ENCODE data around the gene CEP112. TPM values are rescaled to one million over a fixed set of nuclear protein-coding genes. Genes with fewer than 3 reads are reported as not detected.

The CEP112 gene
- total RNA-seq, result 10.8 TPM

DNA sequence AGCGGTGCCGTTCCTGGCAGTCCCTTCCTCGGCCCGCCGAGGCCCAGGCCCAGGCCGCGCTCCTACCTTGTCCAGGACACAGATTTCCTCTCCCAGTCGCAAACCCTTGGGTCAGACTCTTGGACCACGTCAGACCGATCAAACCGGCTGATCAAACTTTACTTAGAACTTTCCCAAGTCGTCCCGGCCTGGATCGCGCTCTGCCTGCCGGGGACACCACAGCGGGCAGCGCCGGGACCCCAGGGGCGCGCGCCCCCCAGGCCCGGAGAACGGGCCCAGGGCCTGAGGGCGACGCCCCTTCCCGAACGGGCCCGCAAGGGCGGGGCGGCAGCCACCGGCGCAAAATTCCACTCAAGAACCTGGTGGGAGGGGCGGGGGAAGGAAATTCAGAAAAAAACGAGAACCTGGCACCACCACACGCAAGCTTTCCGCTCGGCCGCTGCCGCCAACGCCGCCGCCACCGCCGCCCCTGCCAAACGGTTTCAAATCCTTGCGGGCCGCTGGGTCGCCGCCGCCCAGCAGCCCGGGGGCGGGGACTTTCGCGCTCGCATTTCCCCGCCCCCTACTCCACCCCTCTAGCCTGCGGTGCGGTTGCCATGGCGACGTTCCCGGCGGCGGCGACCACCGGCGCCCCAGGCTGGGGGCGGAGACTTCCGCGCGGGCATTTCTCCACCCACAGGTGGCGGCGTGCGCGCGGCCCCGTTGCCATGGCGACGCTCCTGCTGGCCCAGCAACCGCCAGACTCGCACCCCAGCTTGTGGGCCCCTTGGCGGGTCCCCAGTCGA, at the start of gene CEP112:
CEP112 (minus strand) TSS at position 541 of the 785 bp plus-strand sequence.
- peak; percentile 23 for DNase-seq

- no peak for DNase-seq
Observed at GRCh38 chr17:66240630-66241029, 48.7 kb upstream of the CEP112 start.

GRCh38 chr17:66240013-66240412, 48.1 kb upstream of the CEP112 start:
- no peak for DNase-seq

GRCh38 chr17:66235377-66235994, 43.6 kb upstream of the CEP112 start:
- DNase-seq, result no peak

DNA sequence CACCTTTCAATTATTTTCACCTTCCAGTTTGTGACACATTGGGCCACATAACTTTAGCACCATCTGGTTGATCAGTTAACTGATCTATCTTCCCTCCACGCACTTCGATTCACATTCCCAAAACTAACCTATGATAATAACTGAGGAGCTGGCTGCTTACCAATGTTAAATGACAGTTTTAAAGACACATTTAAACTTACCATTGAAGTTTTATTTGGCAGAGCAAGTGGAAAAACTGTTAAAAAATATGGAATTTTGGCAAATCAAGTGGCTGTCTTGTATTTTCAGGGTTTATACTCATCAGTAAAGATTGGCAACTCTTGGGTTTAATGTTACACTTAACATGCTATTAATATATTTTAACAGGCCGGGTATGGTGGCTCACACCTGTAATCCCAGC, 42.7 kb upstream of the CEP112 start:
- no peak for DNase-seq

- DNase-seq, result no peak
Observed at GRCh38 chr17:66233023-66233753, 41.3 kb upstream of the CEP112 start.

DNA sequence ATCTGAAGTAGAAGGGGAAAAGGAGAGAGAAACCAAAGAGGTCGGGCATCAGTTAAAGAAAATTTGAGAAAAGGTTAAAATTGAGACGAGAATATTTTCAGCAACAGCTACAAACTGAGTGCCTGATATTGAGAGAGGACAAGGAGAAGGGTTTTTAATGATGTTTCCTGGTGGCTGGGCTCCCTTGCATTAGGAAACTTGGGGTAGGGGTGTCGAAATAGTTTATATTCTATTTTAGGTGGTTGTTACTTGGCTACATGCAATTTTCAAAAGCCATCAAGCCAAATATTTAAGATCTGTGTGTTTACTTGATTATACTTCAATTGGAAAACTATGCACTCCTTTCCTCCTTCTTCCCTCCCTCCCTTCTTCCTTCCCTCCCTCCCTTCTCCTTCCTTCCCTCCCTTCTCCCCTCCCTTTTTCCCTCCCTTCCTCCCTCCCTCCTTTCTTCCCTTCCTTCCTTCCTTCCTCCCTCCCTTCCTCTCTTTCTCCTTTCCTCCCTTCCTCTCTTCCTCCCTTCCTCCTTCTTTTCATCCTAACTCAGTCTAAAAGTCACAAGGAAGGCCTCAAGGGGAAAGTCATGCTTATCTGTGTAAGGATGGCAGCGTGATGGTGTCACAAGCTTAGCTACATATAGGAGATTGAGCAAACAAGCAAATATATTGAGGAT, 39.1 kb upstream of the CEP112 start:
- DNase-seq, result no peak

DNA sequence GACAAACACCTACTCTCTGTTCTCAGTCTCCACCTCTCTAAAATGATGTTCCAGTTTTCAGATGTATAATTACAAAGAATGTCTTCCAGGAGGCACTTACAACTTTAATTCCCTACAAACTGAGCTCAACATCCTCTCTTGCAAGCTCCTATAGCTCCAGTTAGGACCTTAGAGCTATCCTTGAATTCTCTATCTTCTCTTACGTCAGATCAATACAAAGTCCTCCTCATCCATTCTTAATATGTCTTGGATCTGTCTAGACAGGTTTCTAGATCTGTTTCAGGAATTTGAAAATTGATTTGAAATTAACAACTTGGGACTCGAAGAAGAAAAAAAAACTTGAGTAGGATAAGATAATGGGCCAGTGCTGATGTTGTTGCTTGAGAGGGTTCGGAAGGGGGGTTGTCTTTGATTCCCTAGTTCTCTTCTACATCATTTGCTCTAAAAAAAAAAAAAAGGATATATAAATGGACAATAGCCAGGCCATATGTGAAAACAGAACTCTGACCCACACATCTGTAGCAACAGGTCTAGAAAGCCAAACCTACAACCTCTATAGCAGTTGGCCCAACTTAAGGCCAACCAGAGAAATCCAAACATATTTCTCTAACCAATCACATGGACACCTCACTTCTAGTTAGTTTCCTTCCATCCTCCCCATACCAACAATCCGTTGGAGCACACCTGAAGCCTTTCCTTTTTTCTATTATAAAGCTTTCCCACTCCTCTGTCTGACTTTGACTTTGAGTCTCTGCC, 38.0 kb upstream of the CEP112 start:
- DNase-seq, result no peak

DNA sequence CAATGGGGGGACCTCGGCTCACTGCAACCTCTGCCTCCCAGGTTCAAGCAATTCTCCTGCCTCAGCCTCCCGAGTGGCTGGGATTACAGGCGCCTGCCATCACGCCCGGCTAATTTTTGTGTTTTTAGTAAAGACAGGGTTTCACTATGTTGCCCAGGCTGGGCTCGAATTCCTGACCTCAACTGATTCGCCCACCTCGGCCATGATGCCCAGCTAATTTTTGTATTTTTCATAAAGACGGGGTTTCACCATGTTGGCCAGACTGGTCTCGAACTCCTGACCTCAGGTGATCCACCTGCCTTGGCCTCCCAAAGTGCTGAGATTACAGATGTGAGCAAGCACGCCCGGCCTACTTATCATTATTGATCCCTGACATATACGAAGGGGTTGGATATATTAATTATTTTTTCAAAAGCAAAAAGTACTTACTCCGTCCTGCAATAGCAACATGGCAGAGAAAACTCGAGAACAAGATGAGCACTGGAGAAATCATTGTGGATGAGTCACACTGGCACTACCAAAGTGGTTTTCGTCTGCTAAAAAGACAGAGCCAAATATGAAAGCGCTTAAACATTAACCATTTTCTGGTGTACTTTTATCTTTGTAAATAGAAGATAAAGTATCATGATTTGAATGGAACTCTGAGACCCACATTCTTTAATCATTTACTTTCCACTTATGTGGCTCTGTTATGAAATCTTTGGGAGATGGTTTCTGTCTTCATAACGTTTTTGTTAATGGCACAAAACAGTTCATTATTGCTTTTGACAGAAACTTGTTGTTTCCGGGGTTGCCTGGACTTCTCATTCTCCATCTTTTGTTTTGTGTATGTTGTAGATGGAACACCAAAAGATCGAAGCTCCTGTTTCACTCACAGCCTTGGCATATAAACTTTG, 37.2 kb upstream of the CEP112 start, which contains the start of gene APOH:
APOH (minus strand) TSS at position 529 of the 896 bp plus-strand sequence; CDS start at position 493, 36 bp downstream.
- no peak for DNase-seq

DNA sequence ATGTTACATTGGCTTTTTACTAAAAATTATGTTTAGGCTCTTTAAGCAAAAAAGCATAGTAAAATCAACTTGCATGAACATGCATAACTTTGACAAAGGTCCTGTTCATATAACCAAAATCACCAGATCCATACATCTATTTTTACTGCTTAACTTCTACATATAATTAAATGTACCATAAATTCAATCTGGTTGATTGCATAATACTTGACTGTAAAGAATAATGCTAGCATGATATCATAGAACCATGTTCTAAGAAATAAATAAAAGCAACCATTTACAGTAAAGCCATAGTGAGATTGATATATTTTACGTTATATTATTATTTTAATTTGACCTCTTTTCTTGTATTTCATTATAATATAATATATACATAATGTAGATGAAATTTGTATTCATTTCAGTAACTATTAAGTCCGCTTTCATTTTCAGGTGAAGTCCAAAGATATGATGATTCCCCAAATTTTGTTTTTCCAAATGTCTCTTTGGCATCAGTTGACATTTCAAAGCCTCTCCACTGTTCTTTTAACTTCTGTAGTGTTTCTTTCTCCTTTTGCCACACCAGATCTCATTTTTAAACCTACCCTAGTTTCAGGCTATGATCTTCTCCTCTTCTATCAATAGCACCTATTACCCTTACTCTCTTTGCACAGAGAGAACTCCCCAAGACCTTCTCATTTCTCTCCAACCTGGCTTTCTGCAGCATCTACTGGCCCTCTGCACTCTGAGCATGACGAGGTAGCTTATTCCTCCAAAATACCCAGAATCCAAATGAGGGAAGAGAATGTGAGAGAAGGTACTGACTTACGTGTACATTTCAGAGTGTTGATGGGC, 35.5 kb upstream of the CEP112 start:
- DNase-seq, result no peak

- DNase-seq, result no peak
Observed at GRCh38 chr17:66222798-66223350, 30.9 kb upstream of the CEP112 start.

DNA sequence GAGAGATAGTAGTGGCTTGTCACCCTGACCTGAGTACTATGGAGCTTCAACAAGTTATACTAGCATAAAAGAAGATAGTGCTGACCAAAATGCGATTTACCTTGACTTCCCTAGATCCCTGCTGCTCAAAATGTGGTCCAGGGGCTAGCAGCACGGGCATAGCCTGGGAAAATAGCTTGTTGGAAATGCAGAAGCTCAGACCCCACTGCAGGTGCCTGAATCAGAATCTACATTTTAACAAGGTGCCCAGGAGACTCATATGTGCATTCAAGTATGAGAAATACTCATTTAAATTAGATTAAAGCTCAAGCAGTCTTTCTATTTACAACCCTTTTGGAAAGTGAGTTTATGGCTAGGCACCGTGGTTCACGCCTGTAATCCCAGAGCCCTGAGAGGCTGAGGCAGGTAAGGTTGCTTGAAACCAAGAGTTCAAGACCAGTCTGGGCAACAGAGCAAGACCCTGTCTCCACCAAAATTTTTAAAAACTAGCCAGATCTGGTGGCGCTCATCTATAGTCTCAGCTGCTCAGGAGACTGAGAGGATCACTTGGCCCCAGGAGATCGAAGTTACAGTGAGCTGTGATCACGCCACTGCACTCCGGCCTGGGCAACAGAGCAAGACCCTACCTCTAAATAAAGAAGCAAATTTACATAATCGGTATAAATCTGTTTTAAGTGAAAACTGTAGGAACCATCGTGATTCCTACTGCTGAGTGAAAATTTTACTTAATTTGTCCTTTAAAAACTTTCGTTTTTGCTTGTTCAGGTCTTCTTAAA, 30.0 kb upstream of the CEP112 start:
- DNase-seq, result no peak

DNA sequence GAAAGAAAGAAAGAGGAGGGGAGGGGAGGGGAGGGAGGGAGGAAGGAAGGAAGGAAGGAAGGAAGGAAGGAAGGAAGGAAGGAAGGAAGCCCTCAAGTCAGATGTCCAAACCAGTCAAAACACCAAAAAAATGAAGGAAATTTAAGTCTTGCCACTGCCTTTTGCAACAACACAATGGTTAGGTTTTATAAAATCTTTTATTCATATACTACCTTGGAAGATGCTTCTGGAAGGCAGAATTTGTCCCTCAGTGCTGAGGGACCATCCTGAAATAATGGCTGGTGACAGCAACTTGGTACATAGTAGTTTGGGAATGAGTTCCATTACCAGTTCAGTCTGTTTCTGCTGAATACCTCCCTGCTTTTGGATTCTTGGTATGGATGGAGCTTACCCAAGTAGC, 29.4 kb upstream of the CEP112 start:
- no peak for DNase-seq

DNA sequence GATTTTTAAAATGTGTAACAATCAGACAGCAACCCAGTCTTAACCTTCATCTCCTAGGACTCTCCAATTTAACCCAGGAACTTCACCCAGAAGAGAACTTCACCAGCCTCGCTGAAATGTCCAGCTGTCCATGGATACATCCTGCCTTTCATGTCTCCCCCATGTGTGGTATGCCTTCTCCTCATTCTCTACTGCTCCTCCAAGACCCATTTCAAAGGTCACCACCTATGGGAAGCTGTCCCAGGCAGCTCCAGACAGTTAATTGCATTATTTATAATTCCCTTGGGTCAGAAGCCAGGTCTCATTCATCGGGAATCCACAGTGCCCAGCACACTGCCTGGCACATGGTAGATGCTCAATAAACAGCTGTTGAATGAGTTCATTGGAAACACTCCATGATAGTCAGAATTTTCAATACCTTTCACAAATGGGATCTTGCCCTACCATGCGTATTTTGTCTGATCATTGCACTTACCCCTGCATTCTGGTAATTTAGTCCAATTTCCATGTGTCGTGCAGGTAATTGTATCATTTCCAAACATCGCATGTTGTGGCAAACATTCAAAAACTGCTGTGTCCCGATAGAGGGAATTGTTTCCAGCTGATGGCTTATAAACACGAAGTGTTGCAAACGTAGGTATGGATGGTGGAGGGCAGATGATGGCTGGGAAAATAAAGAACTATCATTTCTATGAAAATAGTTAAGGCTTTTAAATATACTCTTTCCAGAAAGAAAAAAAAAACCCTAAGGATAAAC, 28.3 kb upstream of the CEP112 start:
- no peak for DNase-seq

DNA sequence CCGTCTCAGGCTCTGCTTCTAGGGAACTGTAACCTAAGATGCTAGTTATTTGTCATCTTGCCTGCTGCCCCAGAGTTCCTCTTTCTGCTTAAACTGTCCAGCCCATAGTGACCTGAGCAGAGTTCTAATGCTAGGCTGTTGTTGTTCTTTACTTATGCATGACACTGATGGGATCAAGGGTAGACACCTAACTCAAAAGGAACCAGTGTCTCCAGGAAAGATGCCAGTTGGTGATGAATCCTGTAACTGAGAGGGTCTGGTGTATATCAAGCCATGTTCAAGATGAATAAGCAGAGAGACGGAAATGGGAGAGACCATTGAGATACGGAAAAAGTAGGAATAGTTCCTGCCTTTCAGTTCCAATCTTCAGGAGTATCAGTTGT, 23.6 kb upstream of the CEP112 start:
- DNase-seq, result no peak

DNA sequence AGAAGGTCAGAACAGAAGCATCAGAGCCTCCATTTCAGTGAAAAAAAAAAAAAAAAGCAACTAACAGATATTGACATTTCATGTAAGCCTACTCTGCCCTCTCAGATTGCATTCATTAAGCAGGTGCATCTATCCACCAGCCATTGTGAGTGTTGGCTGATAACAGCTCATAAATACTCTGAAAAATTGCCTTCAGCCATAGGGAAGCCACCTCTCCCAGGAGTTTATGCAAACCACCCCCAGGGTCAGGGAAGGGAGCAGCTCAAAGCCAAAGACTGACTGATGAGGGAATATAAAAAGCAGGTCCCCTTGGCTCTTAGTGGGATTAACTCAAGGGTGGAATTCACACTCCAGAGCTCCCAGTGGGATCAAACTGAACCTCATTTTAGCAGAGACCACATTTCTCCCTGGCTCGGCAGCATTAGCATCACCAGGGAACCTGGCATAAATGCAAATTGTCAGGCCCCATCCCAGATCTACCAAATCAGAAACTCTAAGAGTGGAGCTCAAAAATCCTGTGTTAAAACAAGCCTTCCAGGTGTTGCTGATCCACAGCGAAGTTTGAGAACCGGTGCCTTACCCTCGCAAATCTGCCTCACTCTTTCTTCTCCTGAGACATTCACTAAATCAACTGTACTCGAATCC, 23.1 kb upstream of the CEP112 start:
- no peak for DNase-seq

GRCh38 chr17:66211047-66211810, 19.3 kb upstream of the CEP112 start:
- DNase-seq, result no peak

All from occipital lobe (tissue), 2 donors.